HepG2 (cell line): ENCODE measurements around the gene ZNF740. TPM values are rescaled to one million over a fixed set of nuclear protein-coding genes. Genes with fewer than 3 reads are reported as not detected.
A peak's percentile ranks its signal among the peaks of the same experiment; 100 is the strongest.

ENCODE experiments used
- CBX2 ChIP-seq, 2 experiments: fragments of 200-600 bp in 1 of 2; sonication (generic); formaldehyde crosslinking in 1 of 2; IDR thresholded peaks; 2 replicates each; pipeline versions ENCODE4 v1.7.0 to v1.8.1; 2018 to 2022; ENCODE audit warnings: low read depth in 2 of 2, low read length in 1 of 2, mild to moderate bottlenecking in 1 of 2, missing genetic modification reagents in 1 of 2
- CREM ChIP-seq, 2 experiments: sonication (generic) in 1 of 2; formaldehyde crosslinking in 1 of 2; IDR thresholded peaks; 2 replicates each; pipeline versions ENCODE4 v1.4.0 to v1.6.1; 2016 to 2020; ENCODE audit warnings: antibody characterized with exemption in 1 of 2, mild to moderate bottlenecking in 1 of 2, missing genetic modification reagents in 1 of 2
- ETV5 ChIP-seq: IDR thresholded peaks from 2 replicates; pipeline ENCODE4 v1.6.1; 2018; ENCODE audit warnings: missing biosample characterization, missing genetic modification reagents, inconsistent platforms, borderline replicate concordance
- FOXJ3 ChIP-seq: sonication (generic); formaldehyde crosslinking; IDR thresholded peaks from 2 replicates; pipeline ENCODE4 v1.4.0; 2020; ENCODE audit warnings: missing genetic modification reagents, mild to moderate bottlenecking, borderline replicate concordance
- GZF1 ChIP-seq: sonication (generic); formaldehyde crosslinking; IDR thresholded peaks from 2 replicates; pipeline ENCODE4 v1.5.1; 2020; ENCODE audit warnings: mild to moderate bottlenecking, missing genetic modification reagents
- KAT2B ChIP-seq: fragments of 150-350 bp; IDR thresholded peaks from 2 replicates; pipeline ENCODE4 v1.6.1; 2014; ENCODE audit warnings: low read depth, low read length, borderline replicate concordance
- MEF2D ChIP-seq: sonication (generic); formaldehyde crosslinking; IDR thresholded peaks from 2 replicates; pipeline ENCODE4 v1.5.1; 2020; ENCODE audit warnings: mild to moderate bottlenecking, missing genetic modification reagents
- MTA1 ChIP-seq: sonication (generic); formaldehyde crosslinking; IDR thresholded peaks from 2 replicates; pipeline ENCODE4 v1.4.0; 2020; ENCODE audit warnings: missing genetic modification reagents, mild to moderate bottlenecking, borderline replicate concordance
- SALL1 ChIP-seq: sonication (generic); formaldehyde crosslinking; IDR thresholded peaks from 2 replicates; pipeline ENCODE4 v1.8.0; 2022; ENCODE audit warnings: mild to moderate bottlenecking, missing genetic modification reagents
- SP1 ChIP-seq, 2 experiments: fragments of 450-650 bp in 1 of 2; sonication (generic) in 1 of 2; formaldehyde crosslinking in 1 of 2; IDR thresholded peaks; 2 replicates each; pipeline versions ENCODE4 v1.4.0 to v1.6.1; 2016 to 2020; ENCODE audit warnings: missing genetic modification reagents in 1 of 2
- SP2 ChIP-seq: sonication (generic); formaldehyde crosslinking; IDR thresholded peaks from 2 replicates; pipeline ENCODE4 v1.5.1; 2020; ENCODE audit warnings: mild to moderate bottlenecking, missing genetic modification reagents
- THYN1 ChIP-seq: sonication (generic); formaldehyde crosslinking; IDR thresholded peaks from 2 replicates; pipeline ENCODE4 v1.8.1; 2023; ENCODE audit warnings: low read depth, mild to moderate bottlenecking, moderate library complexity, missing genetic modification reagents, borderline replicate concordance
- ZNF256 ChIP-seq: sonication (generic); formaldehyde crosslinking; conservative IDR thresholded peaks from 2 replicates; pipeline ENCODE4 v1.4.0; 2020; ENCODE audit warnings: missing genetic modification reagents
- ZNF34 ChIP-seq: sonication (generic); formaldehyde crosslinking; IDR thresholded peaks from 2 replicates; pipeline ENCODE4 v1.4.0; 2020; ENCODE audit warnings: mild to moderate bottlenecking, missing genetic modification reagents, borderline replicate concordance
- ZNF589 ChIP-seq: sonication (generic); formaldehyde crosslinking; conservative IDR thresholded peaks from 2 replicates; pipeline ENCODE4 v1.8.0; 2022; ENCODE audit warnings: mild to moderate bottlenecking, moderate library complexity, missing genetic modification reagents
- ZNF788 ChIP-seq: sonication (generic); formaldehyde crosslinking; IDR thresholded peaks from 2 replicates; pipeline ENCODE4 v1.5.0; 2020; ENCODE audit warnings: mild to moderate bottlenecking, missing genetic modification reagents, borderline replicate concordance
- ZNF841 ChIP-seq: sonication (generic); formaldehyde crosslinking; IDR thresholded peaks from 2 replicates; pipeline ENCODE4 v1.8.1; 2023; ENCODE audit warnings: missing genetic modification reagents, borderline replicate concordance
- polyA plus RNA-seq, 8 experiments: library from polyadenylated mRNA; depleted of rRNA in 3 of 8; stranded (reverse) in 7 of 8; unstranded in 1 of 8; fragments of >200 nt; fragmentation: Illumina TruSeq in 4 of 8; extraction: Trizol in 4 of 8; gene quantifications; 2 replicates each; pipeline versions ENCODE4 v1.2.1 to v1.2.3, GENCODE V29; 2011 to 2016; ENCODE audit warnings: low read depth in 4 of 8, missing spikeins in 1 of 8, mixed read lengths in 1 of 8; ENCODE audit not compliant: insufficient read depth in 1 of 8
- total RNA-seq, 5 experiments: library from RNA; depleted of rRNA; stranded (reverse); fragments of >200 nt; fragmentation: Illumina TruSeq; extraction: Trizol; gene quantifications; 2 replicates each; pipeline ENCODE4 v1.2.3, GENCODE V29; 2016; ENCODE audit warnings: low read depth in 1 of 5
- TF ChIP-seq, protein P1 (sequence below): IDR thresholded peaks from 2 replicates; pipeline ENCODE4 v1.6.1; 2016
- TF ChIP-seq, protein P2 (sequence below): conservative IDR thresholded peaks from 2 replicates; pipeline ENCODE4 v1.6.1; 2018; ENCODE audit warnings: missing genetic modification reagents
- TF ChIP-seq, protein P3 (sequence below): sonication (generic); formaldehyde crosslinking; IDR thresholded peaks from 2 replicates; pipeline ENCODE4 v1.4.0; 2020; ENCODE audit warnings: missing genetic modification reagents, borderline replicate concordance

Gene ZNF740
- total and polyA plus RNA-seq, 2 of the 13 experiments (the other 11 are each of a cell fraction or from before 2014, with no cell fraction given) = 16.9 to 19.0 TPM

DNA sequence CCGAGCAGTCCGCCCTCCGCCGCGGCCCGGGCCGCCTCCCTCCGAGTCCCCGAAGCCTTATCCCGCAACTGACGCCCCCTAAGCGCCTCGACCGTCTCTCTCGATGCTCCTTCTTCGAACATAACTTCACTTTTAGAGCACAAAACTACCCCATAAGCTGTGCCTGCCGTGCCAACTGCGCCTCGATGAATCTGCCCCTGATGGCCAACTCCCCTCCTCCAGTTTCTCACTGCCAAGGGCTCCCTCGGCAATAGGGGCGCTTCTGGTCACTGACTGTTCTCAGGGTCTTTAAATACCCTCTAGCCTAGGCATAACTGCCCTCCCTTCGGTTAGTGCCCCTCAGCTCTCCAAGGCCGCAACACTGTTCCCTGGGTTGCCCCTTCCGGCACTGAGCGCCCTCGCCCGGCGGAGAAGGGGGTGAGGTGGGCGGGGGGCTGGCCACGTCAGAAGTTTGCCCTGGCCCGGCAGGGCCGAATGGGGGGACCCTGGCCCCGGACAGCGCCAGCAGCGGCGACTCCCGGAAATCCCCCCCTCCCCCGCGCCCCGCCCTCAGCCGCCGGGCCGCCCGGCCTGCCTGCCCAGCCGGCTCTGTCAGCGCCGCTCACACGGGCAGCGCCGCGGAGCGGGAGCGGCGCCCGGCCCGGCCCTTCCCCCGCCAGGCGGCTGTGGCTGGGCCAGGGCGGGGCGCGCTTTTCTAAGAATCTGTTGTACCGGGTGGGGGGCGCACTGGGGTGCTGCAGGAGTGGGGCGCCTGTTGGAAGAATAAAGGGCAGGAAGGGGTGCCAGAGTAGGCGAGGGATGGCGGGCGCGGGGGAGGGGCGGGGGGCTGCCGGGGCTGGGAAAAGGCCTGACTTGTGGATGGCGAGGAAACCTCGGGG, 40.9 kb downstream of the ZNF740 start (continued):
- TF ChIP-seq ZNF256 (0 out of 2 replicates have a peak, but pooled peaks have one; percentile 23), GZF1 (0 out of 2 replicates have a peak, but pooled peaks have one; percentile 0), ETV5 (peak; percentile 78), ZNF589 (CRISPR knock-in tag) (no peak), SP1 (IDR thresholded peaks at IDR 0.05) (no peak), SP1 (CRISPR knock-in tag; IDR thresholded peaks at IDR 0.05) (peak; percentile 69), ZNF841 (no peak), SP2 (CRISPR knock-in tag) (0 out of 2 replicates have a peak, but pooled peaks have one; percentile 45), CBX2 (IDR thresholded peaks at IDR 0.05; ENCODE audit: low read depth, low read length) (no peak), CBX2 (CRISPR knock-in tag; IDR thresholded peaks at IDR 0.05; ENCODE audit: low read depth) (no peak), SALL1 (peak; percentile 37; the same call in 1 of the 2 replicates), ZNF34 (CRISPR knock-in tag) (no peak), ZNF788 (CRISPR knock-in tag) (peak; percentile 59; the same call in 1 of the 2 replicates), CREM (IDR thresholded peaks at IDR 0.05) (peak; percentile 47; the same call in 1 of the 2 replicates), CREM (CRISPR knock-in tag; IDR thresholded peaks at IDR 0.05) (no peak), KAT2B (no peak), MEF2D (CRISPR knock-in tag) (0 out of 2 replicates have a peak, but pooled peaks have one; percentile 20), MTA1 (peak; percentile 20; the same call in 1 of the 2 replicates), FOXJ3 (CRISPR knock-in tag) (0 out of 2 replicates have a peak, but pooled peaks have one; percentile 20), THYN1 (CRISPR knock-in tag) (no peak)
- TF ChIP-seq, protein P1, sequence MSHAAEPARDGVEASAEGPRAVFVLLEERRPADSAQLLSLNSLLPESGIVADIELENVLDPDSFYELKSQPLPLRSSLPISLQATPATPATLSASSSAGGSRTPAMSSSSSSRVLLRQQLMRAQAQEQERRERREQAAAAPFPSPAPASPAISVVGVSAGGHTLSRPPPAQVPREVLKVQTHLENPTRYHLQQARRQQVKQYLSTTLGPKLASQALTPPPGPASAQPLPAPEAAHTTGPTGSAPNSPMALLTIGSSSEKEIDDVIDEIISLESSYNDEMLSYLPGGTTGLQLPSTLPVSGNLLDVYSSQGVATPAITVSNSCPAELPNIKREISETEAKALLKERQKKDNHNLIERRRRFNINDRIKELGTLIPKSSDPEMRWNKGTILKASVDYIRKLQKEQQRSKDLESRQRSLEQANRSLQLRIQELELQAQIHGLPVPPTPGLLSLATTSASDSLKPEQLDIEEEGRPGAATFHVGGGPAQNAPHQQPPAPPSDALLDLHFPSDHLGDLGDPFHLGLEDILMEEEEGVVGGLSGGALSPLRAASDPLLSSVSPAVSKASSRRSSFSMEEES (CRISPR knock-in tag) = no peak
- TF ChIP-seq, protein P2, sequence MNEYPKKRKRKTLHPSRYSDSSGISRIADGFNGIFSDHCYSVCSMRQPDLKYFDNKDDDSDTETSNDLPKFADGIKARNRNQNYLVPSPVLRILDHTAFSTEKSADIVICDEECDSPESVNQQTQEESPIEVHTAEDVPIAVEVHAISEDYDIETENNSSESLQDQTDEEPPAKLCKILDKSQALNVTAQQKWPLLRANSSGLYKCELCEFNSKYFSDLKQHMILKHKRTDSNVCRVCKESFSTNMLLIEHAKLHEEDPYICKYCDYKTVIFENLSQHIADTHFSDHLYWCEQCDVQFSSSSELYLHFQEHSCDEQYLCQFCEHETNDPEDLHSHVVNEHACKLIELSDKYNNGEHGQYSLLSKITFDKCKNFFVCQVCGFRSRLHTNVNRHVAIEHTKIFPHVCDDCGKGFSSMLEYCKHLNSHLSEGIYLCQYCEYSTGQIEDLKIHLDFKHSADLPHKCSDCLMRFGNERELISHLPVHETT (CRISPR knock-in tag) = peak; percentile 57
- TF ChIP-seq, protein P3, sequence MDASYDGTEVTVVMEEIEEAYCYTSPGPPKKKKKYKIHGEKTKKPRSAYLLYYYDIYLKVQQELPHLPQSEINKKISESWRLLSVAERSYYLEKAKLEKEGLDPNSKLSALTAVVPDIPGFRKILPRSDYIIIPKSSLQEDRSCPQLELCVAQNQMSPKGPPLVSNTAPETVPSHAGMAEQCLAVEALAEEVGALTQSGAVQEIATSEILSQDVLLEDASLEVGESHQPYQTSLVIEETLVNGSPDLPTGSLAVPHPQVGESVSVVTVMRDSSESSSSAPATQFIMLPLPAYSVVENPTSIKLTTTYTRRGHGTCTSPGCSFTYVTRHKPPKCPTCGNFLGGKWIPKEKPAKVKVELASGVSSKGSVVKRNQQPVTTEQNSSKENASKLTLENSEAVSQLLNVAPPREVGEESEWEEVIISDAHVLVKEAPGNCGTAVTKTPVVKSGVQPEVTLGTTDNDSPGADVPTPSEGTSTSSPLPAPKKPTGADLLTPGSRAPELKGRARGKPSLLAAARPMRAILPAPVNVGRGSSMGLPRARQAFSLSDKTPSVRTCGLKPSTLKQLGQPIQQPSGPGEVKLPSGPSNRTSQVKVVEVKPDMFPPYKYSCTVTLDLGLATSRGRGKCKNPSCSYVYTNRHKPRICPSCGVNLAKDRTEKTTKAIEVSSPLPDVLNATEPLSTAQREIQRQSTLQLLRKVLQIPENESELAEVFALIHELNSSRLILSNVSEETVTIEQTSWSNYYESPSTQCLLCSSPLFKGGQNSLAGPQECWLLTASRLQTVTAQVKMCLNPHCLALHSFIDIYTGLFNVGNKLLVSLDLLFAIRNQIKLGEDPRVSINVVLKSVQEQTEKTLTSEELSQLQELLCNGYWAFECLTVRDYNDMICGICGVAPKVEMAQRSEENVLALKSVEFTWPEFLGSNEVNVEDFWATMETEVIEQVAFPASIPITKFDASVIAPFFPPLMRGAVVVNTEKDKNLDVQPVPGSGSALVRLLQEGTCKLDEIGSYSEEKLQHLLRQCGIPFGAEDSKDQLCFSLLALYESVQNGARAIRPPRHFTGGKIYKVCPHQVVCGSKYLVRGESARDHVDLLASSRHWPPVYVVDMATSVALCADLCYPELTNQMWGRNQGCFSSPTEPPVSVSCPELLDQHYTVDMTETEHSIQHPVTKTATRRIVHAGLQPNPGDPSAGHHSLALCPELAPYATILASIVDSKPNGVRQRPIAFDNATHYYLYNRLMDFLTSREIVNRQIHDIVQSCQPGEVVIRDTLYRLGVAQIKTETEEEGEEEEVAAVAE (CRISPR knock-in tag) = no peak
